ENCODE results near the gene KCTD3. TPM values are rescaled to one million over a fixed set of nuclear protein-coding genes. Genes with fewer than 3 reads are reported as not detected.

Gene KCTD3
- total RNA-seq, 6 experiments from 2014 or later, result 33.0 to 43.5 (median 39.3) TPM

GRCh38 chr1:215648957-215649356 lies 81.9 kb downstream of the KCTD3 start:
- no peak for DNase-seq
- no peak for ATAC-seq
- TF ChIP-seq POLR2A (IDR thresholded peaks at IDR 0.05) (no peak), CTCF (IDR thresholded peaks at IDR 0.05) (no peak)
- WGBS (ENCODE audit: insufficient coverage, low coverage, low lambda C conversion rate, missing lambda C conversion rate), result 89% methylated on average over 4 of the region's 4 CpGs
- intact Hi-C loops (cut with DNase I), result no loop called here
- Histone ChIP-seq H3K4me3 (no peak overlapping the region), H3K4me1 (peaks cover 0 to 43% (median 11%) of the 10 kb centered on the region in 4 donors), H3K36me3 (no peaks in the 10 kb centered on the region), H3K27me3 (no peaks in the 10 kb centered on the region), H3K27ac (no peak overlapping the region), H3K9me3 (no peaks in the 10 kb centered on the region)

GRCh38 chr1:215650446-215651149 lies 83.5 kb downstream of the KCTD3 start:
- H3K27me3 ChIP-seq, result no peaks in the 10 kb centered on the region
- H3K4me3 ChIP-seq, result peak overlapping the region in 2 of 3 donors; percentile 9 to 32
- DNase-seq, result no peak
- H3K27ac ChIP-seq, result peak overlapping the region in 2 of 3 donors; percentile 59
- no peaks in the 10 kb centered on the region for H3K9me3 ChIP-seq
- ATAC-seq, result peak; percentile 29 to 73 (median 53)
- H3K4me1 ChIP-seq, result peaks cover 0 to 28% (median 3%) of the 10 kb centered on the region in 4 donors
- intact Hi-C loops (cut with DNase I), result no loop called here
- no peaks in the 10 kb centered on the region for H3K36me3 ChIP-seq
- 12% methylated on average over 7 of the region's 9 CpGs for WGBS (ENCODE audit: insufficient coverage, low coverage, low lambda C conversion rate, missing lambda C conversion rate)
- no peak for TF ChIP-seq POLR2A (IDR thresholded peaks at IDR 0.05)
- TF ChIP-seq CTCF (IDR thresholded peaks at IDR 0.05), result no peak

GRCh38 chr1:215651867-215652266 lies 84.8 kb downstream of the KCTD3 start:
- Histone ChIP-seq H3K27ac (no peak overlapping the region), H3K4me3 (no peak overlapping the region), H3K4me1 (peaks cover 0 to 28% (median 2%) of the 10 kb centered on the region in 4 donors), H3K9me3 (no peaks in the 10 kb centered on the region), H3K27me3 (no peaks in the 10 kb centered on the region), H3K36me3 (no peaks in the 10 kb centered on the region)
- no peak for ATAC-seq
- intact Hi-C loops (cut with DNase I), result no loop called here
- DNase-seq, result no peak
- 33% methylated on average over 3 of the region's 3 CpGs for WGBS (ENCODE audit: insufficient coverage, low coverage, low lambda C conversion rate, missing lambda C conversion rate)
- TF ChIP-seq POLR2A (IDR thresholded peaks at IDR 0.05) (no peak), CTCF (IDR thresholded peaks at IDR 0.05) (no peak)

- intact Hi-C loops (cut with DNase I), result no loop called here
- ATAC-seq (no peak), DNase-seq (no peak)
- WGBS (ENCODE audit: insufficient coverage, low coverage, low lambda C conversion rate, missing lambda C conversion rate), result 83% methylated on average over 1 of the region's 1 CpG
- TF ChIP-seq POLR2A (IDR thresholded peaks at IDR 0.05) (no peak), CTCF (IDR thresholded peaks at IDR 0.05) (no peak)
- H3K27ac ChIP-seq, result no peak overlapping the region
- peaks cover 0 to 23% (median 2%) of the 10 kb centered on the region in 4 donors for H3K4me1 ChIP-seq
- no peak overlapping the region for H3K4me3 ChIP-seq
- no peaks in the 10 kb centered on the region for H3K27me3 ChIP-seq
- H3K36me3 ChIP-seq, result no peaks in the 10 kb centered on the region
- H3K9me3 ChIP-seq, result no peaks in the 10 kb centered on the region
These were observed 85.3 kb downstream of the KCTD3 start for GRCh38 chr1:215652371-215652770.

Measured in right lobe of liver (tissue), 6 donors.